Upper lobe of left lung (tissue), 6 donors: ENCODE measurements around the gene GMDS. TPM values are rescaled to one million over a fixed set of nuclear protein-coding genes. Genes with fewer than 3 reads are reported as not detected.

ENCODE experiments used
- ATAC-seq, 2 donors: fragments of 200-7000 bp; cut with Tn5 transposase; one replicate each; pipeline ENCODE4 v1.9.1; 2022; ENCODE audit warnings: mild to moderate bottlenecking in 2 of 2, moderate library complexity in 2 of 2; ENCODE audit not compliant: low FRiP score in 2 of 2
- DNase-seq, 2 donors: peaks; one replicate each; pipeline ENCODE4 v3.0.0-alpha.2; 2019 to 2020
- H3K27ac ChIP-seq, 4 donors: fragments of 200-600 bp; sonication (generic); one replicate each; pipeline ENCODE4 v1.5.1; 2016 to 2019
- H3K27me3 ChIP-seq, 4 donors: fragments of 200-600 bp; sonication (generic); one replicate each; pipeline ENCODE4 v1.5.1; 2017 to 2019
- H3K36me3 ChIP-seq, 4 donors: fragments of 200-600 bp; sonication (generic); one replicate each; pipeline ENCODE4 v1.5.1; 2016 to 2019
- H3K4me1 ChIP-seq, 4 donors: fragments of 200-600 bp; sonication (generic); one replicate each; pipeline ENCODE4 v1.5.1; 2018 to 2019
- H3K4me3 ChIP-seq, 4 donors: fragments of 200-600 bp; sonication (generic); one replicate each; pipeline ENCODE4 v1.5.1; 2017 to 2019; ENCODE audit warnings: mild to moderate bottlenecking in 2 of 4, moderate library complexity in 1 of 4
- H3K9me3 ChIP-seq, 4 donors: fragments of 200-600 bp; sonication (generic); one replicate each; pipeline ENCODE4 v1.5.1; 2018 to 2019
- CTCF ChIP-seq, 6 experiments: fragments of 450-650 bp in 4 of 6; fragments of 200-600 bp in 2 of 6; sonication (generic) in 2 of 6; IDR thresholded peaks; one replicate each; pipeline ENCODE4 v1.5.1; 2016 to 2019; ENCODE audit warnings: antibody characterized with exemption in 6 of 6
- EP300 ChIP-seq, 4 donors: sonication (generic); formaldehyde crosslinking; IDR thresholded peaks; one replicate each; pipeline ENCODE4 v1.5.1; 2017; ENCODE audit warnings: antibody characterized with exemption in 4 of 4, control low read depth in 2 of 4
- POLR2A ChIP-seq, 4 donors: fragments of 450-650 bp; IDR thresholded peaks; one replicate each; pipeline ENCODE4 v1.5.1; 2016 to 2017; ENCODE audit warnings: antibody characterized with exemption in 4 of 4, mild to moderate bottlenecking in 2 of 4
- POLR2AphosphoS5 ChIP-seq, 2 donors: sonication (generic); formaldehyde crosslinking; IDR thresholded peaks; one replicate each; pipeline ENCODE4 v1.5.1; 2017; ENCODE audit warnings: antibody characterized with exemption in 2 of 2
- WGBS, 2 donors: methylation state at CpG; one replicate each; pipeline ENCODE4 v1.1.5; 2017 to 2018; 5-methylcytosine and 5-hydroxymethylcytosine counted together
- total RNA-seq, 6 donors: library from RNA; depleted of rRNA in 4 of 6; stranded (reverse); fragments of >200 nt in 4 of 6; gene quantifications; one replicate each; pipeline versions ENCODE4 v1.1.0 to v1.2.1, GENCODE V29; 2016 to 2021
- donor health status: DM: no; HTN: no; CAD: no; lungs with moderate emphysema.
- donor health status: DM: no; HTN: yes; CAD: no; lungs with severe emphysema.

GMDS gene
- total RNA-seq, 6 donors from 2014 or later = 7.6 to 17.8 (median 14.1) TPM

GRCh38 chr6:2187826-2188225 lies 57.6 kb downstream of the GMDS start:
- 76 to 81% methylated on average over 2 to 3 of the region's 3 CpGs for WGBS, 2 donors

GRCh38 chr6:2186516-2186915 lies 58.9 kb downstream of the GMDS start:
- H3K4me3 ChIP-seq = no peak overlapping the region
- H3K9me3 ChIP-seq = no peaks in the 10 kb centered on the region
- DNase-seq = no peak
- WGBS, 2 donors = 88% methylated on average over 4 of the region's 4 CpGs
- H3K4me1 ChIP-seq = no peaks in the 10 kb centered on the region
- no peaks in the 10 kb centered on the region for H3K27me3 ChIP-seq
- H3K36me3 ChIP-seq = no peaks in the 10 kb centered on the region
- TF ChIP-seq EP300 (IDR thresholded peaks at IDR 0.05) = no peak
- TF ChIP-seq CTCF (IDR thresholded peaks at IDR 0.05) = no peak
- TF ChIP-seq POLR2AphosphoS5 (IDR thresholded peaks at IDR 0.05) = no peak
- no peak for TF ChIP-seq POLR2A (IDR thresholded peaks at IDR 0.05)
- no peak overlapping the region for H3K27ac ChIP-seq
- no peak for ATAC-seq

More at GRCh38 chr6:2187826-2188225, 57.6 kb downstream of the GMDS start:
- H3K27ac ChIP-seq = no peak overlapping the region
- no peaks in the 10 kb centered on the region for H3K27me3 ChIP-seq
- no peak for TF ChIP-seq CTCF (IDR thresholded peaks at IDR 0.05)
- TF ChIP-seq POLR2AphosphoS5 (IDR thresholded peaks at IDR 0.05) = no peak
- no peak for TF ChIP-seq POLR2A (IDR thresholded peaks at IDR 0.05)
- no peak for TF ChIP-seq EP300 (IDR thresholded peaks at IDR 0.05)
- H3K9me3 ChIP-seq = no peaks in the 10 kb centered on the region
- no peaks in the 10 kb centered on the region for H3K4me1 ChIP-seq
- no peak for ATAC-seq
- no peak overlapping the region for H3K4me3 ChIP-seq
- no peak for DNase-seq
- no peaks in the 10 kb centered on the region for H3K36me3 ChIP-seq

GRCh38 chr6:2185466-2185865 lies 59.9 kb downstream of the GMDS start:
- TF ChIP-seq EP300 (IDR thresholded peaks at IDR 0.05) = no peak
- TF ChIP-seq POLR2AphosphoS5 (IDR thresholded peaks at IDR 0.05) = no peak
- no peak for TF ChIP-seq POLR2A (IDR thresholded peaks at IDR 0.05)
- TF ChIP-seq CTCF (IDR thresholded peaks at IDR 0.05) = no peak
- no peak overlapping the region for H3K4me3 ChIP-seq
- no peaks in the 10 kb centered on the region for H3K27me3 ChIP-seq
- H3K9me3 ChIP-seq = no peaks in the 10 kb centered on the region
- ATAC-seq (no peak), DNase-seq (no peak)
- H3K27ac ChIP-seq = no peak overlapping the region
- H3K4me1 ChIP-seq = no peaks in the 10 kb centered on the region
- whole genome bisulfite sequencing, 2 donors = 83 to 95% methylated on average over 2 of the region's 2 CpGs
- no peaks in the 10 kb centered on the region for H3K36me3 ChIP-seq

GRCh38 chr6:2184700-2185455 lies 60.5 kb downstream of the GMDS start:
- Histone ChIP-seq H3K27me3 (no peaks in the 10 kb centered on the region), H3K4me3 (no peak overlapping the region), H3K9me3 (no peaks in the 10 kb centered on the region), H3K4me1 (peaks cover 0 to 3% (median 0%) of the 10 kb centered on the region in 4 donors), H3K27ac (no peak overlapping the region), H3K36me3 (no peaks in the 10 kb centered on the region)
- TF ChIP-seq EP300 (IDR thresholded peaks at IDR 0.05) = no peak
- no peak for ATAC-seq
- 92 to 94% methylated on average over 7 of the region's 7 CpGs for WGBS, 2 donors
- DNase-seq = no peak

GRCh38 chr6:2183752-2184151 lies 61.7 kb downstream of the GMDS start:
- peaks cover 0 to 3% (median 0%) of the 10 kb centered on the region in 4 donors for H3K4me1 ChIP-seq
- no peak overlapping the region for H3K27ac ChIP-seq
- TF ChIP-seq POLR2A (IDR thresholded peaks at IDR 0.05) (no peak), POLR2AphosphoS5 (IDR thresholded peaks at IDR 0.05) (no peak), EP300 (IDR thresholded peaks at IDR 0.05) (no peak), CTCF (IDR thresholded peaks at IDR 0.05) (no peak)
- H3K27me3 ChIP-seq = no peaks in the 10 kb centered on the region
- ATAC-seq (no peak), DNase-seq (no peak)
- no peaks in the 10 kb centered on the region for H3K9me3 ChIP-seq
- WGBS, 2 donors = 100% methylated on average over 1 of the region's 1 CpG
- H3K4me3 ChIP-seq = no peak overlapping the region
- H3K36me3 ChIP-seq = no peaks in the 10 kb centered on the region
